SKM-1 treated with dmso at 0.1 percent for 144 hours (cell line): ENCODE data around the gene SCAF8.
"Not testable (repeated sequence)": the region's sequence is repeated elsewhere in the genome, so short reads cannot be mapped to it uniquely, and the experiment has no call there.

Experiments
- DNase-seq: peaks from one replicate; lab custom pipeline; 2025; ENCODE audit not compliant: unreplicated experiment; lab: John Stamatoyannopoulos, UW

SCAF8 gene

DNA sequence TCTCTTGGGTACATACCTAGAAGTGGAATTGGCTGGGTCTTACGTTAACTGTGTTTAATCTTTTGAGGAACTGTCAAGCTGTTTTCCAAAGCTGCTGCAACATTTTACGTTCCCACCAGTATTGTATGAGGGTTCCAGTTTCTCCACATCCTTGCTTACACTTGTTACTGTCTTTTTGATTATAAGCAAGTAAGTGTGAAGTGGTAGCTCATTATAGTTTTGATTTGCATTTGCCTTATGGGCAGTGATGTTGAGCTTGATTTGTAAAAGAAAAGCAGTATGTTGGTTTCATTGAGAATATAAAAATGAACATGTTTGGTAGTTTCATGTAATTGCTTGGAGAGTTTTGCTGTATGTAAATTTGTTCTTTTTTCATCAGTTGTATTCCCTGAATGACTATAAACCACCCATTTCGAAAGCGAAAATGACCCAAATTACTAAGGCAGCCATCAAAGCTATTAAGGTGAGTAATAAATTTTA is 40.4 kb downstream of the SCAF8 start:
- DNase-seq = no peak

DNA sequence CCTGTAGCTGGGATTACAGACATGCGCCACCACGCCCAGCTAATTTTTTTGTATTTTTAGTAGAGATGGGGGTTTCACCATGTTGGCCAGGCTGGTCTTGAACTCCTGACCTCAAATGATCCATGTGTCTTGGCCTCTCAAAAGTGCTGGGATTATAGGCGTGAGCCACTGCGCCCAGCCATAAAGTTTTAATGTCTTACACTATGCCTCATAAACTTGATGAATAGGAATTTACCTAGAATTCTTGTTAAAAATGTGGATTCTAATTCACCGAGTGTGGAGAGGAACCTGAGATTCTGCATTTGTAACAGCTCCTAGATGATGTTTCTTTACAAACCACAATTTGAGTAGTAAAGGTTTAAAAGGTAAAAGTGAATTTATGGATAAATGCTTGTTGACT is 45.9 kb downstream of the SCAF8 start:
- not testable (repeated sequence) for DNase-seq

- no peak for DNase-seq
Observed at GRCh38 chr6:154782193-154782592, 49.0 kb downstream of the SCAF8 start.

DNA sequence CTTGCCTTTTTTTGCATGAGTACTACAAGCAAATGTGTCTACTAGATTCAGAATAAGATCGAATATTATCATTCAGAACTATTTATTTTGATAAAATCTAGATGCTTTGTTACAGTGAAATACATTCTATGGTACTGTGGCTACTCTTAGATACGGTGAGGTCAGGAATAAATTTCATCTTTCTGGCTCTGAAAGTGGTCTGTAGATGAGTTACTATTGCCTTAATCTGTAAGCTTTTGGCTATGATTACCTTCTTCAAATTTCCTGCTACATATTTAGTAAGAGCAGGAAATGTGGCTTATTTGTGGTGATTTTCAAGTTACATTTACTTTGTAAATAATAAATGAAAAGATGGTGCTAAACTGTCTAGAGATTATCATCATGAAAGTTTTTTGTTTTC is 50.0 kb downstream of the SCAF8 start:
- DNase-seq = no peak

DNA sequence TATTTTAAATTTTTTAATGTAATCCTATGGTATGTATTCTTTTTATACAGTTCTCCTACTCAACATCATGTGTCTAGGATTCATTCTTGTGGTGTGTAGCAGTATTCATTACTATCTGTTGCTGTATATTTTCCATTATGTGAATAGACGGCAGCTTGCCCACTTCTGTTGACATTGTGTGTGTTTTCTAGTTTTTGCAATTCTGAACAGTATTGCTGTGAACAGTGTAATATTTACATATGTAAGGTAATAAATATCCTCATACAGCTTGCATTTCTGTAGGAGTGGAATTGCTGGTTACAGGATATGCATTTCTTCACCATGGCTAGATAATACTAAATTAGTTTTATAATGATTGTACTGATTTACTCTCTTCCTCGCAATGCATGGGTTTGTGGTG is 51.9 kb downstream of the SCAF8 start:
- no peak for DNase-seq

GRCh38 chr6:154786144-154786868 is 53.1 kb downstream of the SCAF8 start:
- no peak for DNase-seq

DNA sequence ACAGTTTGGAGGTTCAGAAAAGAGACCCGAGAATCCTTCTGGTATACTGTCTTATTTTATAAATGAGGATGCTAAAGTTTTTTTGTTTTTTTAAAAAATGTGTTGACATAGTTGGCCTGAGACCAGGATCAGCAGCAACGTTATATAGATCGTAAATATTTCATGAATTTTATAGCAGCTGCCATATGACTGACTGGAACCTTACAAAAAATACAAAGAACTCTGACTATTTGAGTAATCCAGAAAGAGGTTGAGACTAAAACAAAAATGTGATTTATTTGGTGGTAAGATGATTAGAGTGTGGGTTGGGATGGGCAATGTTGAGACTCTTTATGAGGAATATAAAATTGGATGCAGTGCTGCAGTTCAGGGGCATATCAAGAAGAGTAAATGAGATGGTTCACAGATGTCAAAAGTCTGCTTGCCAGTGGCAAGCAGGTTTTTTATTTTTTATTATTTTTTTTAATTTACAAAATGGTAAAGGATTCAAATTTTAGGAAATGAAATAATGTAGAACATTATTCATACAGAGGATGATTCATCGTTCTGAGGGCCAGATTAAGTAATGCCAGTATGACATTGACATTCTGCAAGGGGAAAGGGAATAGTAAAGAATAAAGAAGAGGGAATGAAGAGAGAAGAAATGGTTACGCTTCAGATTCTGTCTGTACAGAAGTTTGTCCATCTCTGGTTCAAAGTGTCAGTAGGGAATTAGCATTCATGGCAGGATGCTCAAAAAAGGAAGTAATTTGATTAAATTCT is 58.5 kb downstream of the SCAF8 start:
- DNase-seq = no peak

GRCh38 chr6:154792325-154792724 is 59.1 kb downstream of the SCAF8 start:
- DNase-seq = no peak

- DNase-seq = no peak
Observed at GRCh38 chr6:154792761-154793160, 59.5 kb downstream of the SCAF8 start.

DNA sequence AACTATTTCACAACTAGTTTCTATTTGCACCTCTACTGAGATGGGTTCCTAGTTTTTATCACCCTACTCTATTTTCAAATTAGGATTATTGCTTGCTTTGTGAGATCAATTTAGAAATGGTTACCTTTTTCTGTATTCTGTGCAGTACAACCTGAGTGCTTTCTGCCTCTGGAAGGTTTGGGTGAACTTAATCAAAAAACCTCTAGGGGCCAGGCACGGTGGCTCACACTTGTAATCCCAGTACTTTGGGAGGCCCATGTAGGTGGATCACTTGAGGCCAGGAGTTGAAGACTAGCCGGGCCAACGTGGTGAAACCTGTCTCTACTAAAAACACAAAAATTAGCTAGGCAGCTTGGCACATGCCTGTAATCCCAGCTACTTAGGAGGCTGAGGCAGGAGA is 63.3 kb downstream of the SCAF8 start:
- DNase-seq = no peak

GRCh38 chr6:154797857-154798256 is 64.6 kb downstream of the SCAF8 start:
- no peak for DNase-seq

DNA sequence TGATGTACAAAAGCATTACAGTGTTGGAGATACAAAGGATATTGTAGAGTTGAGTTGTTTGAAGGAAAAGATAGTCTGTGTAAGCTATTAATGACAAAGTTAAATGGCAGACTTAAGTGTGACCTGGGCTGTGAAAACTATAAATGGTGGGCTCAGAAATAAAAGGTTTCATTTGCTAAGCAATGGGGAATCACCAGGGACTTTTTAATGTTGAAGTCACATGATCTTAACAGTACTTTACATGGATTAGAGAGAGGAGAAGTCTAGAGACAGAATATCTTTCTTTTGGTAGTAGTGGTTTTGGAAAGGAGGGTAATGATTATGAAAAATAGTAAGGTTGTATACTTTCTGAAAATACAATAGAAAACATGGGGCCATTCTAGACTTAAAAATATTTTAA is 67.1 kb downstream of the SCAF8 start:
- no peak for DNase-seq

DNA sequence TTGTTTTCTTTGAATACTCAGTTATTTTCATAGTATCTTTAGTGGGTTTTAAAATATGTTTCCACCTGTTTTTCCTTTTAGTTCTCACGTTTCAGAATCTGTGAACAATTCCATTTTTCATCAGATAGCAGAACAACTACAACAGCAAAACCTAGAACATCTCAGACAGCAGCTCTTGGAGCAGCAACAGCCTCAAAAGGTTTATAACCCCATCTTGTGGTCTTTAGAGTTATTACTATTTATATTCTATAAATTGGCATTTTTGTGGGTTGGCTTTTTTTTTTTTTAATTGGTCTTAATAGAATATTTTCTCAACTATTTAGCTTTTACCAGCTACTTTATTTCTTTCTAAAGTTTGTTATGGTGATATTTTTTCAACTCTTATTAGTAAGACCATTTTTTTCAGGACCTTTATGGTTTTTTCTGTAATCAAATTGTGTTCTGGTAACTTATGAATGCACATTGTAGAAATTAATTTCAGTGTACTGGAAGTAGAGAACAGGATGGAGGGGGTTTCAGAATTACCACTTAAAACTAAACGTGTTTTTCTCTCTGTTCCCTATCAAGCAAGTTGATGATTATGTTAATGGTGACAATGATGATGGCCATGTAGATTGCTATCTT is 72.2 kb downstream of the SCAF8 start:
- DNase-seq = no peak

- DNase-seq = no peak
Observed at GRCh38 chr6:154806804-154807203, 73.6 kb downstream of the SCAF8 start.

DNA sequence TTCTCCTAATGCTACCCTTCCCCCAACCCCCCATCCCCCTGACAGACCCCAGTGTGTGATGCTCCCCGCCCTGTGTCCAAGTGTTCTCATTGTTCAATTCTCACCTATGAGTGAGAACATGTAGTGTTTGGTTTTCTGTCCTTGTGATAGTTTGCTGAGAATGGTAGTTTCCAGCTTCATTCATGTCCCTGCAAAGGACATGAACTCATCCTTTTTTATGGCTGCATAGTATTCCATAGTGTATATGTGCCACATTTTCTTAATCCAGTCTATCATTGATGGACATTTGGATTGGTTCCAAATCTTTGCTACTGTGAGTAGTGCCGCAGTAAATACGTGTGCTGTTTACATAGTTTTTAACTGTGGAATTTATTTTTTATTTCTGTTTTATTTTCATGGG is 78.4 kb downstream of the SCAF8 start:
- DNase-seq = not testable (repeated sequence)

DNA sequence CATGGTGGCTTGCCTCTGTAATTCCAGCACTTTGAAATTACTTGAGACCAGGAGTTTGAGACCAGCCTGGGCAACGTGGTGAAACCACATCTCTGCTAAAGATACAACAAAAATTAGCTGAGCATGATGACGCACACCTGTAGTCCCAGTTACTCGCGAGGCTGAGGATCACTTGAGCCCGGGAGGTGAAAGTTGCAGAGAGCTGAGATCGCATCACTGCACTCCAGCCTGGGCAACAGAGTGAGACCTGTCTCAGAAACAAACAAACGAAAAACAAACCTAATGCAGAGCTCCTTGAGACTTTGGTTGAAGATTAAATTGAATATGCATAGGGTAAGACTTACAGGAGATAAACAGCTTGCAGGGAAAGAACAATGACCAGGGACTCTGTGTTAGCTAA is 80.8 kb downstream of the SCAF8 start:
- DNase-seq = no peak

DNA sequence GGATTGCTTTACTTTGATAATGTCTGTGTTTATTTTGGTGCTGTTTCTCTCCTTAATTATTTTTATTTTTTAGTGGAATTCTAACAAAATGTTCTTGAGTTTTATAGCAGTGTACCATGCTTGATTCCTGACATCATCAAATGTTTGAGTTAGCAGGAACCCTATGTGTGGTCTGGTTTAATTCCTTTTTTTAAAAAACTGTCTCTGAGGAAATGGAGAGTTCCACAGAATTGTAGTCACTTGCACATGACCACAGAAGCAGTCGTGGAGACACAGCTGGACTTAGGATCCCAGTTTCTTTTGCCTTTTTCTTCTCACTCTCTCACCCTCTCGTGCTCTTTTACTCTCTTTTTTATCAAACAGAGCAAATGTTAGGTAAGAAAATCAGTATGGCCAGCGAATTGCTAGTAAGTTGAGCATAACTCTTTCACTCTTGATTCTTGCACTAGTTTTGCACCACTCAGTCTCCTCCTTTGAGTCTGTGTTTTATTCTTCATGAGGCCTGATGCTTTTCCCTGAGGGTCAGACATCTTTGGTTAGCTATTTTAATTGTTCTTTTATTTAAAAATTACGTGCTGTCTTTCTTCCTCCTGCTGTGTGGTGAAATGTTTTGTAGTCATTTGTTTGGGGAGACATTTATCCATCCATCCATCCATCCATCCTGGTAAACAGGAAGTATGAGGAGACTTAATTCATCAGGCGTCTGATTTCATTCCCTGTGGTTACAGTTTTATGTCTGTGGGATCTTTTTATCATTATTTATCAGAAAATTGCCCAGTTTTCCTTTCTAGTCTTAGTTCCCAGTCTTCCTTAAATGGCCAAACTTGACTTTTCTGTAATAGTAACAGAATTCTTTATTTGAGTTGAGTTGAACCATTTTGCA is 83.0 kb downstream of the SCAF8 start:
- DNase-seq = no peak

GRCh38 chr6:154821099-154821498 is 87.9 kb downstream of the SCAF8 start:
- no peak for DNase-seq

DNA sequence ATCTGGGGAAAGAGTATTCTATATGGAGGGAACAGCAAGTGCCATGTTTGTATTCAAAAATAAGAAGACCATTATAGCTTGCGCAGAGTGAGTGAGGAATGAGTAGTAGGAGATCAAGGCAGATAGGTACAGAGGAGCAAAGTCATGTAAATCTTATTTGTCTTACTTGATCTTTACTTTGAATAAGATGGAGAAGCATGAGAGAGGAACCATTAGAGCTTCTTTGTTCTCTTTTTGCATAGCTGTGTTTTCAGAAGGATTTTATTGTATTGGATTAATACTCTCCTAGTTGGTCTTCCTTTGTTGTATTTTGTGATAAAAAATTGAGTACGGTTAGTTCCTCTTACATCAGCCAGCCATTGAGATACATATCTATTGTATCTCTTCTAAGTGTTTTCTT is 88.4 kb downstream of the SCAF8 start:
- no peak for DNase-seq

DNA sequence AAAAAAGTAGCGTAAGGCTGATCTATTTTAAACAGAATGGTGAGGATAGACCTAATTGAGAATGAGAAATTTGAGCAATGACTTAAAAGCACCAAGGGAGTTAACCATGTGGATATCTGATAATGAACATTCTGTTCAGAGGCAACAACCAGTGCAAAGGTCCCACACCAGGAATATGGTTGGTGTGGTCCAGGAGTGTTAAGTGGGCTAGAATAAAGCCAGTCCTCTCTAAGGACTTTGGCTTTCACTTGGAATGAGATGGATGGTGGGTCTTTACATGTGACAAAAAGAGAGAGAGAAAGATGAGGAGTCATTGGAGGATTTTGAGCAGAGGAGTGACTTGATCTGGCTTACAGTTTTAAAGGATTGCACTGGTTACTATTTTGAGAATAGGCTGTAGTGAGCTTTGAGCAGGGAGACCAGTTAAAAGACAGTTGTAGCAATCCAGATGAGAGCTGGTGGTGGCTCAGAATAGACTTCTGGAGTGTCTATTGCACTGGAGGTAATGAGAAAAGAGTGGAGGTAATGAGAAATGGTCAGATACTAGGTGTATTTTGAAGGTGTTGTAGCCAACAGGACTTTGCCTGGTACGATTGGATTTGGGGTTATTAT is 89.8 kb downstream of the SCAF8 start:
- DNase-seq = no peak

DNA sequence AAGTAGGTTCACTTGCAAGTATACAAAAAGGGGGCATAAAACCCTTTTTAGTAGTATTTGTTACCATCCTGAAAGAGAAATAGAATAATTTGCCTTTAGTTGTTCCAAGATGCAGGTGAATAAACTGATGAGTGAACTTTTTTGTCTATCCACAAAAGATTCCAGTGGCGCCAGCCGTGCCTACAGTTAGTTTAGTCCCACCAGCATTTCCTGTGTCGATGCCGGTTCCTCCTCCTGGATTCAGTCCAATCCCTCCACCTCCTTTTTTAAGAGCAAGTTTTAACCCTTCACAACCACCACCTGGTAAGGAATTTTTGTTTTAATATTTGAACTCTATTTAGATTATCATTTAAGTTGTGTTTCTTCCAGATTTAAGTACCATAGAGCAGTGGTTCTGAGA is 90.9 kb downstream of the SCAF8 start:
- DNase-seq = no peak
